GM21390 (cell line): ENCODE results near the gene CLEC16A.

Experiments used
- ATAC-seq: cut with Tn5 transposase; IDR thresholded peaks from one replicate; pipeline ENCODE4 v1.9.1; 2021; ENCODE audit not compliant: unreplicated experiment

CLEC16A gene

GRCh38 chr16:11011326-11011725, 67.0 kb downstream of the CLEC16A start:
- no peak for ATAC-seq

GRCh38 chr16:11012841-11013240, 68.5 kb downstream of the CLEC16A start:
- no peak for ATAC-seq

GRCh38 chr16:11014136-11014535, 69.8 kb downstream of the CLEC16A start:
- ATAC-seq: no peak

GRCh38 chr16:11015076-11015475, 70.7 kb downstream of the CLEC16A start:
- no peak for ATAC-seq

DNA sequence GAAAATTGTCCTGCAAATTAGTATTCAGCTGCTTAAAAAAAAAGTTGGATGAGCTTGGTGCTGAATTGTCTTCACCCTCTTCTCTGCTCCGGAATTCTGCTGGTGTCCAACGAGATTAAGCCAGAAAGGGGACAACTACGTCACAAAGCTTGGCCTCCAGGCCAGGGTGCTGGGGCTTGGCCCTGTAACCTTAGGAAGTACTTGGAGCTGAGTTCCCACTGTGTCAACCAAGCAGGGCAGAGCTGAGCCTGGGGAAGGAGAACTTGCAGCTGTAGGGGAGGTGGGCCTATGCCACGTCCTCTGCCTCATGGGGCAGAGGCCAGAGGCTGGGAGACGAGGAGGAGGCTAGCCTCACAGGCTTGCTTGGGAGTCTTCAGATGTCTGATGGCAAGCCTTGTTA, 71.2 kb downstream of the CLEC16A start:
- no peak for ATAC-seq

- no peak for ATAC-seq
Observed at GRCh38 chr16:11016524-11016988, 72.2 kb downstream of the CLEC16A start.

GRCh38 chr16:11016993-11017392, 72.6 kb downstream of the CLEC16A start:
- no peak for ATAC-seq

DNA sequence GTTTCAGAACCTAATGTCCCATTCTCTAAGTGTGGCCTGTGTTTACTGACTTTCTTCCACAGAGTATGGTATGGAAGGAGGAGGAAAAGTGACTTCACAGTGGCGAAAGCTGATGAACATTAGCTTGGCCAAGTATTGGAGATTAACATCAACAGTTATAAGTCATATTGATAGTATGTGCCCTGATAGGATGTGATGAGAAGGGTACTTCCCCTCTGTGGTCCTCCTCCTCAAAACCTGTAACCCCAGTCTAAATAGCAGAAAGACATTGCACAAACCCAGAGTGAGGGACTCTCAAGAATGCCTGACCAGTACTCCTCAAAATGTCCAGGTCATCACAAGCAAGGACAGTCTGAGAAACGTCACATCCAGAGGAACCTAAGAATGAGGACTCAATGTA, 73.1 kb downstream of the CLEC16A start:
- no peak for ATAC-seq

DNA sequence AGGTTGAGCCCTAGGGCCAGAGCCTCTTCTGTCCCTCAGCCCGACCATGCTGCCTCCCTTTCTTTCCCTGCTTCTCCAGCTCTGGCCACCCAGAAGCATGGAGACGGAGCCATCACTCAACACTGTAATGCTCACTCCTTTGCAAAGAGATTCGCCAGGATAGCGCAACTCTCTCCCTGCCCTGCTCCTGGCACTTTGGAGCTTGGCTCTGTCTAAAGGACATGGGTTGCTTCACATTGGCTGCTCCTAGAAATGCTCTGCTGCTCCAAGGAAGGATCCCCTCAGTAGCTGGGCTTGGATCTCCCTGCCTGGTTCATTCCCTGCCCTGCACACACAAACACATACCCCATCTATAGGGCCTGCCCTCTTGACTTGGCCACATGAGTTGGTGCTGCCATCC, 76.0 kb downstream of the CLEC16A start:
- no peak for ATAC-seq

- ATAC-seq: no peak
Observed at GRCh38 chr16:11020792-11021551, 76.6 kb downstream of the CLEC16A start.

DNA sequence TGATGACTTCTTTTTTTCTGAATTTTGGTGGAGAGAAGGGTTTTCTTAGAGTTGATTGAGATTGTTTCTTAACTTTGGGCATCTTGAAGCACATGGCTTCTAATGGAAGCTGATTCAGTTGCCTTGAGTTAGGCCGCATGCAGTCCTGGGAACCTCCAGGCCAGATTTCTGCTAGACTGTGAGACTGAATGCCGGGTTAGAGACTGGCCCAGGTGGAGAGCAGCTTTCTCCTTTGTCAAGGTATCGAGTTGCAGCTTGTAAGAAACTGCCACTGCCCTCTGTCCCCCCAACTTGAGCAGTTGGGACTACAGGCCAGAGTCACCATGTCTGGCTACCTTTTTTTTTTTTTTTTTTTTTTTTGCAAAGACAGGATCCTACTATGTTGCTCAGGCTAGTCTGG, 77.6 kb downstream of the CLEC16A start:
- no peak for ATAC-seq

GRCh38 chr16:11023262-11024039, 79.1 kb downstream of the CLEC16A start:
- ATAC-seq: no peak

DNA sequence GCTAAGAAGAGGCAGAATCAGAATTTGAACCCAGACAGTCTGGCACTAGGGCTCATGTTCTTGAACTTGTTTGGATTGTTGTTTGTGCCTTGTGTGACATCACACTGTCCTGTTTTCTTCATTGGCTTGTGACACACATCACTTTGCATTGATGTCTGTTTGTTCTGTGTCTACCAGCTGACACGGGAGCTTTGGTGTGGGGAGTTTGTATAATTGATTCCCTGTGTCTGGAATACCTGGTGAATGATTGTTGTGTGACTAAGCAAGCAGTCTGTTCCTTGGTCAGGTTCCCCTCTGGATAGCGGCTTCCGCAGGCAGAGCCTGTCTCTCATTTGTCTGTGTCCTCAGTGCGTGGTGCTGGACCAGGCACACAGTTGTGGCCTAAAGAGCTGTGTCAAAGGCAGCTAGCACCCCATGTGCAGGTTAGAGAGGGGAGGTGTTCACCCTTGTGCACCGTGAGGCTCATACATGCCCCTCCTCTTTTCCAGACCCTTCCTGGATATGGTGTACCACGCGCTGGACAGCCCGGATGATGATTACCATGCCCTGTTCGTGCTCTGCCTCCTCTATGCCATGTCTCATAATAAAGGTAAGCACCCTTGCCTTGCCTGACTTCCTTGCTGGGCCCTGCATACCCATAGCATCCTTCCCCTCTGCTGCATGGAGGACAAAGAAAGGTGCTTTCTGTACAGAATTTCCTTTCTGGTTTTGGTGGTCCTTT, 80.1 kb downstream of the CLEC16A start:
- ATAC-seq: peak; percentile 26

GRCh38 chr16:11025120-11025531, 80.8 kb downstream of the CLEC16A start:
- peak; percentile 84 for ATAC-seq

DNA sequence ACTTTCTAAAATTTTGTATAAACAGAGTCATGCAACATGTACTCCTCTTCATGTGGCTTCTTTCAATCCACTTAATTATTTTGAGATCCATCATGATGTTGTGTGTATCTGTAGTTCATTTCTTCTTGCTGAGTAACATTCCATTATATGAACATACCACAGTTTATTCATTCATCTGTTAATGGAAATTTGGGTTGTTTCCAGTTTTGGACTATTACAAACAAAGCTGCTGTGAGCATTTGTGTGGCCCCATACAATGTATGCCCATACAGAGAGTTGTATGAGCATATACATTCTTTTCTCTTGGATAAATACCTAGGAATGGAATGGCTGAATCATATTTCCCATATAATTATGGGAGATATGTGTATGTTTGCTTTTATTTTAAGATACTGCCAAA, 85.6 kb downstream of the CLEC16A start:
- no peak for ATAC-seq

- ATAC-seq: no peak
Observed at GRCh38 chr16:11030990-11031510, 86.7 kb downstream of the CLEC16A start.

DNA sequence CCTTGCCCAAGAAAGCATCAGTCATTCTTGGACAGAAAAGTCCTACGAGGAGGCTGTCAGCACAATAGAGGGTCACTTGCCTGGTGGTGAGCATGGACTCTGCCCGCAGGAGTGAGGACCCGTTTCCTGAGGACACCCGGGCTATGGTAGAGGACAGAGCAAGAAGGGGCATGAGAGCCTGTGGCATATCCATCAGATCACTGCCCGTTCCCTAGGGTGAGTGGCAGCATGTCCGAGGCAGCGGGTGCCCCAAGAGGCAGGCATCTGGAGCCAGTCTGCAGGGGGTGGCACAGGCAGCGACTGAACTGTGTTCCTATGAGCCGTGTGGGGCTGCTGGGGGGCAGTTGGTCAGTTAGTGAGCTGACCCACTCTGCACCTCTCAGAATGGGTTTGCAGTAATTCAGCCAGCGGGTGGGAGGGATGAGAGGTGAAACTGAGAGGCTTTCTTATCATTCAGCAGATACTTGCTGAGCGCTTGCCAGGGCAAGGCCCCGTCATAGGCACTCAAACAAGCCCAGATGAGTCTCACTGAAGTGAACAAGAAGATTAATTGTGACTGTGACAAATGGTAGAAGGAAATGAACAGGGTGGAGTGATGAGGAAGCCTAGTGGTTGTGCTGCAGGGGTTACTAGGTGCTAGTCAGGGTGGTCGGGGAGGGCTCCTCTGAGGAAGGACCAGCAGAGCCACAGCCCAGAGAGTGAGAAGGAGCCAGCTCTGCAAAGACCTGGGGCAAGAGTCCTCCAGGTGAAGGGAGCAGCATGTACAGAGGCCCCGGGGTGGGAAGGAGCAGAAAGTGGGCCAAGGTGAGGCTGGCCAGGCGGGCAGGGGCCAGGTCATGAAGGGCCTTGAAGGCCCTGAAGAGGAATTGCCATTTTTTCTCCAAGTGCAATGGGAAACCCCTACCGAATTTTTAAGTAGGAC, 87.9 kb downstream of the CLEC16A start:
- no peak for ATAC-seq

DNA sequence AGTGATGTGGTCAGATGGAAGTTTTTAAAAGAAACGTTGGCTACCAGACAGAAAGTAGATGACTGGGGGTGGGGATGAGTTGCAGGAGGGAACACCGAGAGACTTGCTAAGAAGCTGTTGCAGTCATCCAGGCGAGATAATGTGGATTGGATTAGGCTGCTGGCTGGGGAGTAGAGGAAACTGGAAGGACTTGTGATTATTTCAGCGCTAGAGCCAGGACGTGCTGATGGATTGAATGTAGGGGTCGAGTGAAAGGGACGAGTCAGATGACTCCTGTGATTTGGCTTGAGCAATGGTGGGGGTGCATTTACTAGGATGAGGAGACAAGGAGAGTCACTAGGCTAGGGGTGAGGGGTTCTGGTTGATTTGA, 88.5 kb downstream of the CLEC16A start:
- ATAC-seq: no peak

DNA sequence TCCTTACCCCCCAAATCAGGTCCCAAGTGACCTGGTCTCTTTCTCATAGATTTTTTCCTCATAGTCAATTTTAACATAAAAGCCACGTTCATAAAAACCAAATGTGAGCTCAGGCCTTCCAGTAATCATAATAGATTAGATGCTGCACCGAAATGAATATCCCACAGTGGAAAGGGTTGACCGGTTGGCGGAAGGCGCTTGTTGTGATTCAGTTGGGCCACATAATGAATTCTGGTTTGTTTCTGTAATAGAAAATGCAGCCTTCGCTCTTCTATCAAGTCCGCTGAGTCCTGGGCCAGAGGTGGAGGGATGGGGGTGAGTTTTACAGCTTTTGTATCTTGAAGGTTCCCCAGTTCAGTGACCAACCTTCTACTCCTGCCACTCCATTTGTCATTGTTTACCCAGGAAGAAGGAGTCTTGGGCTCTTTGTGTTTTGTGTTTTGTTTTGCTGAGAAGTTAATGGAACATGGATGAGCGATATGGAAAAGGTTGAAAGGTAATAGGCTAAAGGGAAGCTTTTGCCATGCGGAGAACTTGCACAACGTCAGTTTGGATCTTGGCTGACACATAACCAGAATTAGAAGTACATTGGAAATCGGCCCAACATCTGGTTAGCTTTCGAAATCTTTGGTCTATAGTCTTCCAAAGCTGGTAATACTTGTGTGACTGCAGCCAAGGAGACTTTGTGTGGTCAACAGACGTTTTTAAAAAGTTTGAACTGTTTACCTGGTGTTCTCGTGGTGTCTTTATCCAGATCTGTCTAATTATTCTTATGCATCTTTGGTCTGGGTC, 89.5 kb downstream of the CLEC16A start:
- no peak for ATAC-seq
